Lower leg skin (tissue), 4 donors: ENCODE measurements around the gene HSD17B2. TPM values are rescaled to one million over a fixed set of nuclear protein-coding genes. Genes with fewer than 3 reads are reported as not detected.

Experiments used
- DNase-seq, 2 donors: peaks; one replicate each; pipeline ENCODE4 v3.0.0-alpha.2; 2019; ENCODE audit warnings: low spot score in 2 of 2
- H3K4me3 ChIP-seq: fragments of 200-600 bp; sonication (generic); 2 replicates; pipeline ENCODE4 v1.5.1; 2017; ENCODE audit warnings: mild to moderate bottlenecking, low read depth; ENCODE audit not compliant: poor library complexity, severe bottlenecking
- CTCF ChIP-seq, 3 donors: fragments of 450-650 bp; IDR thresholded peaks; one replicate each; pipeline ENCODE4 v1.5.1; 2016; ENCODE audit warnings: antibody characterized with exemption in 3 of 3, mild to moderate bottlenecking in 3 of 3, moderate library complexity in 2 of 3
- POLR2A ChIP-seq, 2 donors: fragments of 450-650 bp; IDR thresholded peaks; one replicate each; pipeline ENCODE4 v1.6.1; 2016 to 2017; ENCODE audit warnings: antibody characterized with exemption in 2 of 2, mild to moderate bottlenecking in 1 of 2, moderate library complexity in 1 of 2
- WGBS, 2 donors: methylation state at CpG; one replicate each; pipeline ENCODE4 v1.1.5; 2018; 5-methylcytosine and 5-hydroxymethylcytosine counted together
- intact Hi-C: fragments of 100-400 bp; cut with DNase I; formaldehyde crosslinking; loops from one replicate; pipeline ENCODE4 v1.15.0; 2023; ENCODE audit warnings: low total_unique reads
- total RNA-seq, 4 donors: library from RNA; depleted of rRNA; stranded (reverse); fragments of >200 nt; gene quantifications; one replicate each; pipeline ENCODE4 v1.1.0, GENCODE V29; 2016

HSD17B2 gene
- total RNA-seq, 4 donors from 2014 or later = 3.0 to 6.0 (median 5.2) TPM; not detected in 1

DNA sequence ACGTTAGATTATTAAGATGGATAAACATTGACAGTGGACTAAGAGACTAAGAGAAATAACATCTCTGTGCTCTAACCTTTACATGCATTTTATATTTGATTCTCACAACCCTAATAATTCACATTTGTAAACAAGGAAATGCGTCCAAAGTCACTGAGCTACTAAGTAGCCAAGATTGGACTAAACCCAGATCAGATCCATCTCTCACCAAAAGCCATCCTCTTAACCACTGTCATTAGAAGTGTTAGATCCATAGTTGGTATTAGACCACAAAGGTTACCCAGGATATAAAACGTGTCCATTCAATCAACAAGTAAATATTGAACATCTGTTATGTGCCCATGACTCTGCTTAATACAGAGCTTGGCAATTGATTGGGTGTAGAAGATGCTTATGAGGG lies 5.2 kb downstream of the HSD17B2 start:
- TF ChIP-seq CTCF (IDR thresholded peaks at IDR 0.05) (no peak), POLR2A (IDR thresholded peaks at IDR 0.05) (no peak)
- 78 to 80% methylated on average over 3 of the region's 3 CpGs for WGBS, 2 donors
- intact Hi-C loops = no loop called here
- DNase-seq = no peak
- no peak overlapping the region for H3K4me3 ChIP-seq

- WGBS, 2 donors = 79 to 82% methylated on average over 4 of the region's 4 CpGs
- no peak overlapping the region for H3K4me3 ChIP-seq
- TF ChIP-seq POLR2A (IDR thresholded peaks at IDR 0.05) (no peak), CTCF (IDR thresholded peaks at IDR 0.05) (no peak)
These were observed 6.5 kb downstream of the HSD17B2 start for GRCh38 chr16:82041542-82041941.

DNA sequence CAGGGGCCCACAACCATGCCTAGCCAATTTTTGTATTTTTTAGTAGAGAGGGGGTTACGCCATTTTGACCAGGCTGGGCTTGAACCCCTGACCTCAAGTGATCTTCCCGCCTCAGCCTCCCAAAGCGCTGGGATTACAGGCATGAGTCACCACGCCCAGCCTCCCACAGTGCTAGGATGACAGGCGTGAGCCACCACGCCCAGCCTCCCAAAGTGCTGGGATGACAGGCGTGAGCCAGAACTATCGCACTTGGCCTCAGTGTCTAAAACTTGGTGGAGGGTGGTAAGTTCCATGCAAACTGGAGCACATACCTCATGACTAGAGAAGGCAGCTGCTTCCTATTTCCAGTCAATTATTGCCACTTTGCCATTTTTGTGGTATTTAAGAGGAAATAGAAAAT lies 7.1 kb downstream of the HSD17B2 start:
- DNase-seq = no peak
- TF ChIP-seq POLR2A (IDR thresholded peaks at IDR 0.05) (no peak), CTCF (IDR thresholded peaks at IDR 0.05) (no peak)
- intact Hi-C loops = no loop called here
- WGBS, 2 donors = 86 to 87% methylated on average over 8 of the region's 8 CpGs
- no peak overlapping the region for H3K4me3 ChIP-seq

More at GRCh38 chr16:82041542-82041941, 6.5 kb downstream of the HSD17B2 start:
- intact Hi-C loops = no loop called here
- no peak for DNase-seq

- intact Hi-C loops = no loop called here
- no peak for DNase-seq
- 79 to 85% methylated on average over 2 of the region's 2 CpGs for WGBS, 2 donors
- TF ChIP-seq POLR2A (IDR thresholded peaks at IDR 0.05) = no peak
- TF ChIP-seq CTCF (IDR thresholded peaks at IDR 0.05) = no peak
- H3K4me3 ChIP-seq = no peak overlapping the region
These were observed 7.8 kb downstream of the HSD17B2 start for GRCh38 chr16:82042846-82043245.

DNA sequence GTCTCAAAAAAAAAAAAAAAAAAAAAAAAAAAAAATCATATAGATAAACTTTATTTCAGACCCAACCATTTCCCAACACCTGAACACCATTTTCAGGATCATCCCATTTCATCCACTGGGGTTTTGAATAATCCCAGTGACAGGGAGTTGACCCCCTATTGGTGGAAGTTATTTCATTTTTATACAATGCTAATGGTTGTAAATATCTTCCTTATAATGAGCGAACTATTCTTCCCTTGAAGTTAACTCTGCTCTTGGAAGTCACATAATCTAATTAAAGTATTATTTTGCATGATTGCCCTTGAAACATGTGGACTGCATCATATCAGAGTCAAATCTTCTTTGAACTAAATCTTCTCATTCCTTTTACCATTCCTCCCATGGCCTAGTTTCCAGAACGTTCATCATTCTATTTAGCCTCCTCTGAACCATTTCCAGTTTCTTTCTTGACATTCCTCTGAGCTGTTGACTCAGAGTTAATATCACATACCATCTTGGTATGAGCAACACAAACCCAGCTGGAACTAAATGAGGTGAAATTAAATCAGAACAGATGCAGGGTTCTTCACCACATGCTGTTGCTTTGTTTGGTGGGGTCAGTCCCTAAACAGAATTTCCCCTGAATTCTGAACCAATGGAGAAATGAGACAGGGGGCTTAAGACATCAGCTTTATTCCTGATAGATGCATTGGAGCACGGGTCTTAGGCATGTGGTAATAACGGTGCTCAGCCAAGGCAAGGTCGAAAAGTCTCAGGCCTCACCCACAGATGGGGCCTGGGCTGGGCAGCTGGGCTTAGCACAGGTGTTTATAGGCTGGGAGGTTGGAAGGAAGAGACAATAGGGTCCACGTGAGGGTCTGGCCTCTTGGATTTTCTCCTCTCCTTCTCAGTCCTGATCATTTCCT lies 8.9 kb downstream of the HSD17B2 start:
- 57 to 67% methylated on average over 6 of the region's 6 CpGs for WGBS, 2 donors
- intact Hi-C loops = no loop called here
- DNase-seq = no peak
- no peak overlapping the region for H3K4me3 ChIP-seq
- no peak for TF ChIP-seq POLR2A (IDR thresholded peaks at IDR 0.05)
- TF ChIP-seq CTCF (IDR thresholded peaks at IDR 0.05) = no peak
